Activated CD4-positive, CD25-positive, alpha-beta regulatory T cell treated with anti-CD3 and anti-CD28 coated beads, Interleukin-2, amount 50 U/mL, for 72 hours (primary cell): ENCODE data around the gene RNU7-1.

Experiments used
- DNase-seq: peaks from one replicate; pipeline ENCODE4 v3.0.0; 2021

The RNU7-1 gene

DNA sequence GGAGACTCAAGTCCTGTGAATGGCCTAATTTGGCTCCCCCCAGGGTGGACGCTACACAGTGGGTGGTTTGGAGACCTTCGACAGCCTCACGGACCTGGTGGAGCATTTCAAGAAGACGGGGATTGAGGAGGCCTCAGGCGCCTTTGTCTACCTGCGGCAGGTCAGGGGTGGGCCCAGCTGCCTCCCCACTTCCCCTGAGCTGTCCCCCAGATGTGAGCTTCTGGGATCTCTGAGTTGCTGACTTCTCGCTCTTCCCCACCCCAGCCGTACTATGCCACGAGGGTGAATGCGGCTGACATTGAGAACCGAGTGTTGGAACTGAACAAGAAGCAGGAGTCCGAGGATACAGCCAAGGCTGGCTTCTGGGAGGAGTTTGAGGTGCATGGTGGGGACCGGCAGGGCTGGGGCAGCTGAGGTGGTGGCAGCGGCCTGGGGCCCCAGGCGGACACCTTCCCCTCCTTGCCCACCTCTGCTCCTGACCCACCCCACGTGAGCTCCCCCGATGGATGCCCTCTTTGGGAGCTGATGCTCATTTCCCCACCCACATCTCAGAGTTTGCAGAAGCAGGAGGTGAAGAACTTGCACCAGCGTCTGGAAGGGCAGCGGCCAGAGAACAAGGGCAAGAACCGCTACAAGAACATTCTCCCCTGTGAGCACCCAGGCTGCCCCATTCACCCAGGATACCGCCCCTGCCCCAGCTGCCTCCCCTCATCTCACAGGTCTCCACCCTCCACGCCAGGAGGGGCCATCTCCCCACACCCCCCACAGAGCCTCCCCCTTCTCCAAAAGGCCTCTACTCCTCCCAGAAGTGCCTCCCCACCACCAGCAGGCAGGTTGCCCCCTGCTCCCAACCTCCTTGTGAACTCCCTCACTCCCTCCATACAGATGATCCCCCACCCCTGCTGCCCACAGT, 11.7 kb downstream of the RNU7-1 start:
- no peak for DNase-seq

DNA sequence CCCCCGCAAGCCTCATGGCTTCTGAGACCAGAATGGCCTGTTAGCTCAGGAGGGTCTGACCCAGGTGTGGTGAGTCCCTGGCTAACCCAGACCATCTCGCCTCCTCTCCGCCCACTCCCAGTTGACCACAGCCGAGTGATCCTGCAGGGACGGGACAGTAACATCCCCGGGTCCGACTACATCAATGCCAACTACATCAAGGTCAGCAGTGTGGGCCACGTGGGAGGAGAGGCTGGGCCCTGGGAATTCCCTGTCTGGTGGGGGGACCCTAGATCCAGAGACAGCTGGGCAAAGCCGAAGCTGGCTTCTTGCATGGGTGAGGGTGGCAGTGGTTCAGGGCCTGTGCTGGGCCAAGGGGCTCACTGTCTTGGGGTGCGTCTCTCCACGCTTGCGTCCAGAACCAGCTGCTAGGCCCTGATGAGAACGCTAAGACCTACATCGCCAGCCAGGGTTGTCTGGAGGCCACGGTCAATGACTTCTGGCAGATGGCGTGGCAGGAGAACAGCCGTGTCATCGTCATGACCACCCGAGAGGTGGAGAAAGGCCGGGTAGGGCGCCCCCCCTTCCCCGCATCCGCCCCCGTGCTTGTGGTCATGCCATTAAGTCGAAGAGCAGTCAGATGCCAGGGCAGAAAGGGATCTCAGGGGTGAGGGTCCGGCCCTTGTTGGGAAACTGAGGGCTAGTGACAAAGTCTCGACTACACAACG, 12.6 kb downstream of the RNU7-1 start:
- DNase-seq: no peak

DNA sequence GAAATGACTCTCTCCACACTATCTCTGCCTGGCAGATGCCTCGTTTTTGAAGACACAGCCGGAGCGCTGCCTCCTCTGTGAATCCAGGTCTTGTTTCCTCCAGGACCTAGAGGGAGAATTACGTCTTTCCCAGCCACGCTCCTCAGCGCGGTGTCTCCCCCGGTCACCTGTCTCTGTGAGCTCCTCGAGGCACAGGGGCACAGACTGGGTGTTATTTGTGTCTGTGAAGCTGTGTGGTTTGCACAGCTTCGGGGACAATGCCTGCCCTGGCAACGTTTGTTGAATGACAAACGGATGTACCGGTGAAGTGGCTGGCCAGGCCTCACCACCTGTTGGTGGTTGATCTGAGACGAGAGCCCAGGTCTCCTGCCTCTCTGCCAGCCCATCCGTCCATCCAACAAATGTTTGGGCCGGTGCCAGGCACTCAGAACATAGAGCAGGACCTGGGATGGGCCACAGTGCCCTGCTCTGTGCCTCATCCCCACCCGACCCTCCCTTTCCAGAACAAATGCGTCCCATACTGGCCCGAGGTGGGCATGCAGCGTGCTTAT, 13.6 kb downstream of the RNU7-1 start:
- DNase-seq: no peak

DNA sequence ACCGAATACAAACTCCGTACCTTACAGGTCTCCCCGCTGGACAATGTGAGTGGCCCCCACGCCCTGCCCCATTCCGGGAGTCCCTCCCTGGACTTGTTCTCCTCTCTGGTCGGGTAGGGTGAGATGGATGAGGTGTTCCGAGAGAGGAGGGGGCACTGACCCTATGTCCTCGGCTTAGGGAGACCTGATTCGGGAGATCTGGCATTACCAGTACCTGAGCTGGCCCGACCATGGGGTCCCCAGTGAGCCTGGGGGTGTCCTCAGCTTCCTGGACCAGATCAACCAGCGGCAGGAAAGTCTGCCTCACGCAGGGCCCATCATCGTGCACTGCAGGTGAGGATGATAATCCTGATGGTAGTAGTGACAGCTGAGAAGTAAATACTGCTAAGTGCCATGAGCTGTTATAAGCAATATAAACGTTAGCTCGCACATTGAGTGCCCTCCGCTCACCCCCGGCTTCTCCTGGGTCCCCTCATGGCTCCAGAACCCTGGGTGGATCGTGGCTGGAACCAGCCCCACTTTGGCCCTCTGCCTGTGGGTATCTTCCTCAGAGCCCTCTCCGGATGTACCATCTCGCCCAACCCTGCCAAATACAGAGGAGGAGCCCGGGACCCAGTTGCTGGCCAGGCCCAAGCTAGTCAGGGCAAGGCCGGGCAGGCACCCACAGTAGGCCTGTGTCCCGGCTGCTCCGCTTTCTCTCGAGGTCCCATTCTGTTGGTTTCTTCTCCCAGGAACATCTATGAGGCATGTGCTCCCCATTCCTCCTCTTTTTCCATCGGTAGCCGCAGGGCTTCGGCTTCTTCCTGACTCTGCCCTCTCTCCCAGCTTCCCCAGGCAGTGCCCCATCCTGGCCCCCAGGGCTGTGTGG, 14.4 kb downstream of the RNU7-1 start:
- DNase-seq: no peak

DNA sequence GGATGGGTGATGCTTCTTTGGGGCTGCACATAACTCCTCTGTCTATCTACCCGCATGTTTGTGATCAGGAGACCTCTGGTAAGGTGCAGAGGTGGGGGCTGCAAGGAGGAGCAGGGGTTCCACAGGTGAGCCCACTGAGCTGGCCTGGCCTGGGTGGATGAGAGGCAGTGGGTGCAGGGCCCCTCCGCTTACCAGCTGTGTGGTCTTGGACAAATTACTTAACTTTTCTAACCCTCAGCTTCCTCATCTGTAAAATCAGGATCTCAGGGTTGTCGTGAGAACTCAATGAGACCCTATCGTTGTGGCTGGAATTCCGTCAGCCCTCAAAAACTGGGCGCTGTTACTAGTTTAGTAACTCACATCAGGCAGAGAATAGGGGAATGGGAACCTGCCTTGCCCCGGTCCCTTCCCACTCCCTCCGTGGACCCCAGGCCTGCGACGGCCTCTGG, 15.0 kb downstream of the RNU7-1 start:
- DNase-seq: no peak

DNA sequence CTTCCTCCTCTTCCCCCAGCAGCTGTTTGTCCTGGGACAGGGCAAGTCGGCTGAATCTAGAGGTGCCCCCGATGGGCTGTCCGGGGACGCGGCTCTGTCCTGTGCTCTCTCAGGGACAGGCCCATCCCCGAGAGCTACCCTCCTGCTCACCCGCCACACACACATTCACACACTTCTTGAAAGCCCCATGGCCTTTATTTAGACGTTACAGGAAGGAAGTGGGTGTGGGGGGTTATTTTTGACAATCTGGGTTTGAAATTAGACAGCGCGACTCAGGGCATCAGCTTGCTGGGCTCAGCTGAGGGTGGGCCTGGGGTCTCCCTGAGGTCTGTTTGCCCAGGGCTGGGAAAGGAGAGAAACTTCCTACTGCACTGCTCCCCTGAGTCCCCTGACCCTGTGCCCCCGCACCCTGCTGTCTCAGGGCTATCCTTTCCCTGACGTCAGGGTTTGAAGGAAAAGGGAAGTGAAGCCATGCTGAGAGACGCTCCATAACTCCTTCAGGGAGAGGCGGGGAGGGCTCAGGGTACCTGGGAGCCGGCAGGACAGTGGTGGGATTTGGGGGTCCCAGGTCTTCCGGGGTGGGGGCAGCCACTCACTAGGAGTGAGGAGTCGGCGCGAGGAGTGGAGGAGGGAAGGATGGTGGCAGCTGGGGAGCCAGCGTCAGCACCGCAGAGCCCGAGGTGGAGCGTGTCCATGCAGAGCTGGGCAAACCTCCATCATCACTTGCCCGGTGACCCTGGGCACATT, 15.6 kb downstream of the RNU7-1 start:
- peak; percentile 65 for DNase-seq

DNA sequence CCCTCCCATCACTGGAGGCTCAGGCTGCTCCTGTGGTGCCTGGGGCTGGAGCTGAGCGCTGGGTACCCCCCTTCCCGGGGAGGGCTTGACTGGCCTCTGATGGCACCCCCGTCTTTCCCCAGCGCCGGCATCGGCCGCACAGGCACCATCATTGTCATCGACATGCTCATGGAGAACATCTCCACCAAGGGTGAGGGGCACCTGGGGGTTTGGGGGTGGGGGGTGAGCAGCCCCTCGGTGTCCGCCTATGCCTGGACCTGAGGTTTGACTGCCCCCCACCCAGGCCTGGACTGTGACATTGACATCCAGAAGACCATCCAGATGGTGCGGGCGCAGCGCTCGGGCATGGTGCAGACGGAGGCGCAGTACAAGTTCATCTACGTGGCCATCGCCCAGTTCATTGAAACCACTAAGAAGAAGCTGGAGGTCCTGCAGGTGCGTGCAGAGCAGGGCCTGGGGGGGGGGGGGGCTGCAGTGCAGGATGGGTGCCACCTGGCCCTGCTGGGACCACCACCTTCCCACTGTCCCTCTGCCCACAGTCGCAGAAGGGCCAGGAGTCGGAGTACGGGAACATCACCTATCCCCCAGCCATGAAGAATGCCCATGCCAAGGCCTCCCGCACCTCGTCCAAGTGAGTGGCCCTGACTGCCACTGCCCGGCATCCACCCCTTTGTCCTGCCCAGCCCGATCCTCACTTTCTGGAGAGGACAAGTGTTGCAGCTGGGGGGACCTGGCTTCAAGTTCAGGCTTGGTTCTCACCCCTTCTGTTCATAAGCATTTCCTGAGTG, 16.4 kb downstream of the RNU7-1 start:
- DNase-seq: no peak

DNA sequence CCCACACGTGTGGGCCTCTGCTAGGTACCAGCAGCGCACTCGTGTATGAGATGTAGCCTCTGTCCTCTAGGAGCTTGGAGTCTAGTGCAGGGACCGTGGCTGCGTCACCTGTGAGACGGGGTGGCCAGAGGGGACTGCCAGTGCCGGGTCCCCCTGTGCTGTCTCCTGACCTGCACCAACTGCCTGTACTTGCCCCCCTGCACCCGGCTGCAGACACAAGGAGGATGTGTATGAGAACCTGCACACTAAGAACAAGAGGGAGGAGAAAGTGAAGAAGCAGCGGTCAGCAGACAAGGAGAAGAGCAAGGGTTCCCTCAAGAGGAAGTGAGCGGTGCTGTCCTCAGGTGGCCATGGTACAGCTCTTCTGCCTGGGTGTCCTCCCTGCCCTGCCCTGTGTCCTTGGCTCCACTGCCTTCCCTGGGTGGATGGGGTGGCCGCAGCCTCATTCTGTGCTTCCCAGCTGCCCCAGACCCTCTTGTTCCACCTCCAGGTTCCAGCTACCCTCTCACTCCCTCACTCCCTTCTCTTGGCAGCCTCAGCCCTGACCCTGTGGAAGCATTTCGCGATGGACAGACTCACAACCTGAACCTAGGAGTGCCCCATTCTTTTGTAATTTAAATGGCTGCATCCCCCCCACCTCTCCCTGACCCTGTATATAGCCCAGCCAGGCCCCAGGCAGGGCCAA, 17.1 kb downstream of the RNU7-1 start:
- peak; percentile 55 for DNase-seq

DNA sequence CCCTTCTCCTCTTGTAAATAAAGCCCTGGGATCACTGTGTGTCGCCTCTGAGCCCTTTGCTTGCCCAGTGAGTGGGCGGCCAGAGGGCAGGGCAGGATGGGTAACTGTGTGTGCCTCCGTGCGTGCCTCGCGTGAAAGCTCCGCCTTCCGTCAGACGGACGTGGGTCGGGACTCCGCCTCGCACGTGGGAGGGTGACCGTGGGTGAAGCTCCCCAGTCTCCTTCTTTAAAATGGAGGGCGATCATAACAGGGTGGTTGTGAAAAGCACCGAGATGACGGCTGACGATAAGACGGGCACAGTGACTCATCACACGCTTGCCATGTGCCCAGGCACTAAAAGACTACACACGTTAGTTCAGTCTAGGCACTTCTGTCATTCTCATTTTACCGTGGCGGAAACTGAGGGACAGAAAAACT, 17.7 kb downstream of the RNU7-1 start:
- peak; percentile 88 for DNase-seq

DNA sequence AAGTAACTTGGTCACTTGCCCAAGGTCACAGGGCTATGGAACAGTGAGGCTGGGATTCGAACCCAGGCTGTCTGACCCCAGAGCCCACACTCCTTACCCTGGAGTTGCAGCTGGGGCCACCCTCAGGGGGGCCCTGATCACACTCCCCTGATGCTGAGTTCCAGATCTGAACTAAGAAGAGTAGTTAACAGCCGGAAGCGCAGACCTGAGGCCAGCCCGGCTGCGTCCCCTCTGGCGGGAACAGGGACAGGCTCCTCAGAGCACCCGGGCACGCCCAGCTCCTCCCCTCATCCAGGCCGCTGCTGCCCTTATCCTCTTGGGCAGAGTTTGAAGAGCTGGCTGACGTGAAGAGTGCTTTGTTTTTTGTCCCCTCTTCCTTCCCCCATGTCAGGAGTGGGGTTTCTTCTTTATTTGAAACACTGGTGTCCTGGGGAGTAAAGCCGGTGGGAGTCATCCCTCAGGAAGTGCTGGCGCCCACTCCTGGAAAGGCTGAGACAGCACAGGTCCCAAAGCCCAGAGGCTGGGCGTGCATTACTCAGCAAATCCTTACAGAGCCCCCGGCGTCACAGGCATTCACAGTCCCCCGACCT, 18.2 kb downstream of the RNU7-1 start:
- DNase-seq: no peak

DNA sequence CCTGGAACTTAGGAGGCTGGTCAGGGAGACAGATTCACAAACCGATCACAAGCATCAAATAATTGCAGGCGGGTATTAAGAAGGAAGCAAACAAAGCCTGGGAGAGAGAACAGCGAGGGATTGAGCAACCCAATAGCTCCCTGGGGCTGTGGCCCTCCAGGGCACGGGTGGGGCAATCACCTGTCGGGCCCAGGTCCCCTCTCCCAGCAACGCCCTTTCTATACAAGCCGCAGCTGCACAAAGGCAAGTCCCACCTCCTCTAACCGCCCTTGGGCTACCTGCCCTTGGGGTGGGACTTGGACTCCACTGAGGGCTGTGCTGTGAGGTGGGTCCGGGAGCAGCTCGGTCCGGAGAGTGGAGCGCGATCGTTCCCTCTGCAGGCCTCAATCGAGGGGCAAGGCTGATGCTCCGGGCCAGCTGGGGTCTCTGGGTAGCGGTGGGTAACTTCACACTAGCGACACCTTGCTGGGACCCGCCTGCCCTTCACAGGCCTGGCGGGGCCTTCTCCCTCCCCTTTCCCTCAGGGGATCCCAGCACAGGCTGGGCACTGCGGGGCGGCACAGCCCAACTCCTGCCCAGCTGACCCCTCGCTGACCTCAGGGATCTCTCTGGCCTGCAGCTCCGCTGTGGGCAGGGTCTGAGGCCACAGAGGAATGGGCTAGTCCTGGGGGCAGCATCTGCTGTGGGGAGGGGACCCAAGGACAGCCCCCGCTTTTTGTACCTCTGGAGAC, 18.8 kb downstream of the RNU7-1 start:
- DNase-seq: no peak

DNA sequence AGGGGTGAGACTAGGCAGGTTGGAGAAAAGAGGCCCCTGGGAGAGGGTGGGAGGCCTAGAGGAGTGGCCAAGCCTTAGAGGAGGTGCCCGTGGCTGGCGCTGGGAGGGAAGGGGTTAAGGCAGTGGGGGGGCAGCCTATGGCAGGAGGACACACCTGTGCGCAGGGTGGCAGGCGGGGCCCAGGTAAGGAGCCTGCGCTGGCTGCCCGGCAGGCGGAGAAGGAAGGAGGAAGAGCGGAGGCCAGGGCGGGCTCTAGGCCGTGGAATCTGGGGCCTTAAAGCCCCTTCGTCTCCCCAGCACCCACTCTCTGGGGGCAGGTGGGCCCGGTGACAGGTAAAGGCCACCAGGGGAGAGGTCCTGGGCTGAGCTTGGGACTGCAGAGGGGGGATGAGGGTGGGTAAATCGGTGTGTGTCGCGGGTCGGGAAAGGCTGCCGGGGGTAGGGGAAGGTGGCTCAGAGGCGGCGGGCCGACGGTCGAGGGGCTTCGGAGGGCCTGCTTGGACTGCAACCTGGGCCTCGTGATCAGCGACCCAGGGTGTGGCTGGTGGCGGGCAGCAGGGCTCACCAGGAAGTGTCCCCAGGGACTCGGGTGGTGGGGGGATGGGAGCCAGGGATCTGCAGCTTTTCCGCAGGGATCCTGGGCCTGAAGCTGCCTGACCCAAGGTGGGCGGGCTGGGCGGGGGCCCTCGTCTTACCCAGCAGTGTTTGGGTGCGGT, 19.6 kb downstream of the RNU7-1 start:
- no peak for DNase-seq

DNA sequence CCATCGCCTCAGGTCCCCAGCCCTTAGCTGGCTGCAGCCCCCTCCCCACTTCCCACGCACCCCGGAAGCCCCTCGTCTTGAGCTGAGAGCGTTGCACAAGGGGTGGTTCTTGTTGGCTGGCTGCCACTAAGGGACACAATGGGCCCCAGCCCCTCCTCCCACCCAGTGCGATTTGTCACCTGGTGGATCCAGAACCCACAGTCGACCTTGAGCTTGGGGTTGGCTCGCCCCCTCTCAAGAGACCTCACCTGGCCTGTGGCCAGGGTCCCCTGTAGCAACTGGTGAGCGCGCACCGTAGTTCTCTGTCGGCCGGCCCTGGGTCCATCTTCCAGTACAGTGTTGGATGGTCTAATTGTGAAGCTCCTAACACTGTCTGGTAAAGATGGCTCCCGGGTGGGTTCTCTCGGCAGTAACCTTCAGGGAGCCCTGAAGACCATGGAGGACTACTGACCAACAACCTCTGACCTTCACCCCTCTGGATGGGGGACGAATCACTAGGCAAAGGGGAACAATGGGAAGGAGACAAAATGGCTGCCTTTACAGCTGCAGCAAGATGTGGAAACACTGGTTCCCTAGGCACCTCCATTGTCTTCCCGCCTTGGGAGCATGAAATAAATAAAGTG, 20.3 kb downstream of the RNU7-1 start:
- no peak for DNase-seq

DNA sequence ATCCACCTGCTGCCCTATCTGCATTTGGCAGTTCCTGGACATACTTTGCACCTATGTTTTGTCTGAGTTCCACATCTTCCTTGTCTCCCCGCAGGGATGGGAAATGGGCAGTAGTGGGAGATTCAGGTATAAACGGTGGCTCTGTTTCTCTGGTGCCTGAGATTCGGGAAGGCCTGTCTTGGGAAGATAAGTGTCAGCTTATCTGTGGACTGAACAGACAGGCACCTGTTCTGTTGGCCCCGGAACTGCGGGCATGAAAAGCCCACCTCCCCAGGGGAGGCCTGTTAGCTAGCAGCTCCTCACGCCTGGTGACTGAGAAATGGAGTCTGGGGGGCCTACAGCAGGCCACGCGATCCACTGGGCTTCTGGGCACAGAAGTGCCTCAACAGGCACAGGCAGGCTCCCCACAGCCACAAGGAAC, 21.0 kb downstream of the RNU7-1 start:
- DNase-seq: no peak

DNA sequence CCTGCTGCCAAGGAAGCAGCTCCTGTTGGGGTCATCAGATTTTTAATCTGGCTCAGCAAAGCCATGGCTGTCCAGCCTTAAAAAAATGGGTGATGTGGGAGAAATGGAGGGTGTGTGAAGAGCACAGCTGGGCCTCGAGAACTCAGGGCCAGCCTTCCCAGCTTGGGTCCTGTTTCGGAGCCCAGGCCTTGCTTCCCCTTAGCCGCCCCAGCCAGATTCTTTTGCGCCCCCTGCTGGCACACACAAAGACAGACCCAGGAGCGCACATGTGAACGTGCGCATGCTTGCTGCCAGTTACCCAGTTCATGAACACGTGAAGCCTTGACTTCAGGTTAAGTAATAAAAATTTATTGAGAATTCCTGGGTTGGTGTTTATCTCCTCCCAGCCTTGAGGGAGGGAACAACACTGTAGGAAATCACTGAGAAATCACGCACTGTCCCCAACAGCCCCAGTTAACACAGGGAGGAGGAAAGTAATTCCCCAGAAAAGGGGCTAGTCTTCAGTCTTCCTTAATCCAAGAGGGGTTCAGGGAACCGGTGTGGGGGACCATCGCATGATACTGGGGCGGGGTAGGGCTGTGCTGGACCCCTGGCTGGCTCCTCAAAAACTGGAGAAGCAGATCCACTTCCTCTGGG, 21.5 kb downstream of the RNU7-1 start:
- peak; percentile 84 for DNase-seq

DNA sequence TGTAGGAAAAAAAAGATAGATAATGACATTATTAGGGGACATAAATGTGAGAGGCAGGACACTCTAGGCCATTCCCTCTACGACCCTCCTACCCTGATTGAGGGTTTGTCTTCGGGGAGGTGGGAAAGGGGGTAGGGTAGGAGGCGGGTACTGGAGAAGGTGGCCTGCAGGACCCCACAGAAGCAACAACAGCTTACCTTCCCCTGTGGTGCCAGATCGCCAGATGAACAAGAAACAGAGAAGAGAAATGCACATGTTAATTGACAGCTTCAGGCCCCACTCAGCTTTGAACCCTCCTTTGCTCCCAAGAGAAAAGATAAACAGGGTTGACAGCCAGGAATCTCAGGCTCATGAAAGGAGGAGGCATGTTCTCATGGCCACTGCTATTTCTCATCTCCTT, 22.1 kb downstream of the RNU7-1 start:
- no peak for DNase-seq

DNA sequence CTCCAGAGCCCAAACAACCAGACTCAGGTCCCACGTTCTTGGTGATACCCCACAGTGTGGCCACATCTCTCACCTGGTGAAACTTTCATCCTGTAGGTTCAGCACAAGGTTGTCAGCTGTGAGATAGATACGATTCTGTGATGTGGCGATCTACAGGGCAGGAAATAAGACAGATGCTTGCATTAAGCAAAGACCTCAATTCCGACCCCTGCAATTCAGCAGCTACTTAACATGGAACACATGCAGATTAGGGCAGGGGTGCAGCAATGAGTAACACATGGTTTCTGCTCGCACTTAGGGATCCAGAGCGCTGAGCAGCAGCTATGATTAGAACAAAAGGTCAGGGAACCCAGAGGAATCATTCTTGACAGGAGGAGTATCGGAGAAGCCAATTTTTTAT, 22.7 kb downstream of the RNU7-1 start:
- DNase-seq: no peak

DNA sequence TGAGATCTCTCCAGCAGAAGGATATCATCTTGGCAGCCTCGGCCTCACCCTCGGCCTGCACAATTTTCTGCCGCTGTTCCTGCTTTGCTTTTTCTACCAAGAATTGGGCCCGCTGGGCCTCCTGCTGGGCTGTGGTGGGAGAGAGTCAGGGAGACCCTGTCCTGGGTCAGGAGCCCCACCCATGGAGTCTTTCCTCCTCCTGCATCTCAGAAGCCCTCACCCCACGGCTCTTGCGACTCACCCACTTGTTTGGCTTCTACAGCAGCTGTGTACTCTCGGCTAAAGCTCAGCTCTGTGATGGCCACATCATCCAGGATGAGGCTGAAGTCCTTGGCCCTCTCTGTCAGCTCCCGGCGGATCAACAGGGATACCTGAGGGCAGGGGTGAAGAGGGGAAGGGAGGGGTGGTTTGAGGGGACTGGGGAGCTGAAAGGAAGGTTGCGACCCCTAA, 24.1 kb downstream of the RNU7-1 start:
- DNase-seq: no peak
